ENCODE data around the gene SSTR3. TPM values are rescaled to one million over a fixed set of nuclear protein-coding genes. Genes with fewer than 3 reads are reported as not detected.
A peak's percentile ranks its signal among the peaks of the same experiment; 100 is the strongest.

The SSTR3 gene
- total and polyA plus RNA-seq, 2 of the 13 experiments (the other 11 are each of a cell fraction or from before 2014, with no cell fraction given): 0.08 to 0.64 TPM

GRCh38 chr22:37199103-37199759, 13.0 kb downstream of the SSTR3 start (continued):
- TF ChIP-seq ZNF569 (CRISPR knock-in tag; IDR thresholded peaks at IDR 0.05; ENCODE audit: borderline replicate concordance) (0 out of 2 replicates have a peak, but pooled peaks have one; percentile 60), MEF2D (CRISPR knock-in tag; IDR thresholded peaks at IDR 0.05) (0 out of 2 replicates have a peak, but pooled peaks have one; percentile 65), ZNF282 (IDR thresholded peaks at IDR 0.05; ENCODE audit: partially characterized antibody) (no peak), ISL2 (CRISPR knock-in tag; IDR thresholded peaks at IDR 0.05) (peak; percentile 64), GATA4 (IDR thresholded peaks at IDR 0.05; ENCODE audit: borderline replicate concordance, low read depth) (0 out of 2 replicates have a peak, but pooled peaks have one; percentile 72), ZNF264 (CRISPR knock-in tag; IDR thresholded peaks at IDR 0.05) (peak; percentile 58; the same call in 1 of the 2 replicates), ARHGAP35 (CRISPR knock-in tag; IDR thresholded peaks at IDR 0.05; ENCODE audit: borderline replicate concordance) (peak; percentile 52), ZNF788 (CRISPR knock-in tag; IDR thresholded peaks at IDR 0.05; ENCODE audit: borderline replicate concordance) (0 out of 2 replicates have a peak, but pooled peaks have one; percentile 44), HIC2 (CRISPR knock-in tag; IDR thresholded peaks at IDR 0.05; ENCODE audit: low read depth) (peak; percentile 59; the same call in 1 of the 2 replicates), EZH2 (conservative IDR thresholded peaks at IDR 0.05; ENCODE audit: low read depth, low read length) (no peak), KDM2A (CRISPR knock-in tag; IDR thresholded peaks at IDR 0.05; ENCODE audit: borderline replicate concordance, low read depth) (peak; percentile 78), DR1 (CRISPR knock-in tag; IDR thresholded peaks at IDR 0.05) (peak; percentile 57), SKIL (CRISPR knock-in tag; IDR thresholded peaks at IDR 0.05; ENCODE audit: borderline replicate concordance) (no peak), MBD4 (IDR thresholded peaks at IDR 0.05; ENCODE audit: borderline replicate concordance, low read length) (no peak), KMT2B (CRISPR knock-in tag; IDR thresholded peaks at IDR 0.05) (peak; percentile 22; the same call in 1 of the 2 replicates), MYC (CRISPR knock-in tag; IDR thresholded peaks at IDR 0.05; ENCODE audit: borderline replicate concordance) (peak; percentile 98), HOXA7 (CRISPR knock-in tag; IDR thresholded peaks at IDR 0.05) (no peak), SMAD1 (CRISPR knock-in tag; IDR thresholded peaks at IDR 0.05; ENCODE audit: borderline replicate concordance, low read depth) (no peak), ATF5 (CRISPR knock-in tag; IDR thresholded peaks at IDR 0.05; ENCODE audit: low read depth) (0 out of 2 replicates have a peak, but pooled peaks have one; percentile 44), ZNF629 (CRISPR knock-in tag; conservative IDR thresholded peaks at IDR 0.05) (peak; percentile 96), ZNF749 (CRISPR knock-in tag; IDR thresholded peaks at IDR 0.05; ENCODE audit: borderline replicate concordance) (0 out of 2 replicates have a peak, but pooled peaks have one; percentile 5), ZNF713 (CRISPR knock-in tag; IDR thresholded peaks at IDR 0.05) (no peak), SATB2 (CRISPR knock-in tag; IDR thresholded peaks at IDR 0.05) (no peak; the same call in 1 of the 2 replicates), ZNF382 (CRISPR knock-in tag; IDR thresholded peaks at IDR 0.05; ENCODE audit: borderline replicate concordance) (no peak), NFE2 (CRISPR knock-in tag; IDR thresholded peaks at IDR 0.05) (no peak), ZSCAN9 (CRISPR knock-in tag; IDR thresholded peaks at IDR 0.05; ENCODE audit: borderline replicate concordance) (no peak)
